AG20443 (cell line): ENCODE results near the gene GRM5.
"Not testable (repeated sequence)": the region's sequence is repeated elsewhere in the genome, so short reads cannot be mapped to it uniquely, and the experiment has no call there.

Source experiments
- DNase-seq: peaks from one replicate; pipeline ENCODE4 v3.0.0; 2012; ENCODE audit warnings: low spot score, mixed read lengths

Gene GRM5

GRCh38 chr11:88835709-88836108, 230.1 kb downstream of the GRM5 start:
- not testable (repeated sequence) for DNase-seq

DNA sequence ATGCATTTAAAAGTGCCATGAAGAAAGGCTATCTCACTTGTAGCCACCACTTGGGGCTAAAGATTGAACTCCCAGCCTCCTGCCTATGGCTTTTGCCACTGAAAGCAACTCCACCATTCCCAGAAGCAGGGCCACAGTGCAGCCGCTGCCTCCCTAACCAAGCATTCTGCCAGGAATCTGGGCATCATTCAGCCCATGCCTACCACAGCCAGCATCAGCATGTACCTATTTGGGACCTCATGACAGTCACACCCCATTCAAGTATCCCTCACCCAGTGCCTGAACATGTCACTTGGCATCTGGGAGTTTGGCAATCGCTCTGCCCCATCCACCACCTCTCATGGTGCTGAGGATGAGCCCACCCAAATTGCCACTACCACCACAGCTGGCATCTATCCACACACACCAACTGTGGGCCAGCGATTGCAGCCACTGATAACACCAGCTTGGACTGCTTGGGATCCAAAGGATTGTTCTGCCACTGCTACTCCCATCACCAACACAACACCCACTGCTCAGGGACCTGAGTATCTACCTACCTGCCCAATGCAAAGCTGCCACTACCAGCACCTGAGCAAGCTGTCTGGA, 234.4 kb downstream of the GRM5 start:
- DNase-seq: no peak

- DNase-seq: no peak
Observed at GRCh38 chr11:88827018-88827676, 238.6 kb downstream of the GRM5 start.

DNA sequence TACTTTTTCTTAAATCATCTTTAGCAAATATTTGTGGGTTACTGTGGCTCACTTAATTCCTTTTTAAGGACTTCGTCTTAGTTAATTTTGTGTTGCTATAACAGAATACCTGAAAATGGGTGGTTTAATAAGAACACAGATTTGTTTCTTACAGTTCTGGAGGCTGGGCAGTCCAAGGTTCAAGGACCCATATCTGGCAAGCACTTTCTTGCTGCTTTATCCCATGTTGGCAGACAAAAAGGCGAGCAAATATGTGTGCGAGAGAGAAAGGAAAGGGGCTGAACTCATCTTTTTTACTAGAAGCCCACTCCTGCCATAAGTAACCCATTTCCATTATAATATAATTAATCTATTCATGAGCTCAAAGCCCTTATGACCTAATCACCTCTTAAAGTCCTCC, 246.2 kb downstream of the GRM5 start:
- DNase-seq: no peak

- DNase-seq: no peak
Observed at GRCh38 chr11:88818978-88819377, 246.8 kb downstream of the GRM5 start.

DNA sequence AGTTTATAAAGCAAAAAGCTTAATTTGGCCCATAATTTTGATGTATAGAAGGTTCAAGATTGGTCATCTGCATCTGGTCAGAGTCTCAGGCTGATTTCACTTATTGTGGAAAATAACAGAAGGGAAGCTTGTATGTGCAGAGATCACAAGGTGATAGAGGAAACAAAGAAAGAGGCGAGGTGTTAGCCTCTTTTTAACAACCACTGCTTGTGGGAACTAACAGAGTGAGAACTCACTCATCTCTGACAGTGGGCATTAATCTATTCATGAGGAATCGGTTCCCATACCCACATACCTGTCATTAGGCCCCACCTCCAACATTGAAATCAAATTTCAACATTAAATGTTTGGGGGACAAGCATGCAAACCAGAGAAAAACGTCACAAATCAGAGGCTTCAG, 250.3 kb downstream of the GRM5 start:
- DNase-seq: no peak

GRCh38 chr11:88814076-88814475, 251.7 kb downstream of the GRM5 start:
- no peak for DNase-seq

GRCh38 chr11:88813233-88813915, 252.4 kb downstream of the GRM5 start:
- no peak for DNase-seq

- DNase-seq: no peak
Observed at GRCh38 chr11:88810420-88811097, 255.2 kb downstream of the GRM5 start.

- DNase-seq: no peak
Observed at GRCh38 chr11:88809126-88809525, 256.7 kb downstream of the GRM5 start.

- DNase-seq: no peak
Observed at GRCh38 chr11:88807349-88807748, 258.4 kb downstream of the GRM5 start.

DNA sequence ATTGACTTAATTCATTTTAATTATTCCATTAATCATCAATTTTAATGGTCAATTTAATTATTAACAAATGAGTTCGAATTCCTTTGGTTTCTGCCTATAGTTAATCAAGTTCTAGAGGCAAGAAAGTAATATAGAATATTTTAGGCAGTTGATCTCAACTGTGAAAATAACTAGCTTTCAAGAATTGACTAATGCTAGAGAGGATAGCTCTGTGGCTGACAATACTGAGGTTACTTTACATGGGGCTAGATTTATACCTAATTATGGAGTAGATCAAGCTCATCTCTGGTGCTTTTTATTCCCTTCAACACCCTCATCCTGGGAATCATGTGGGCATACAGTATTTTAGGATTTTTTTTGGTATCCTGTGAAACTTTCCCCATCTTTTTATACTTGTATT, 259.4 kb downstream of the GRM5 start:
- DNase-seq: no peak

GRCh38 chr11:88801484-88802123, 264.2 kb downstream of the GRM5 start:
- no peak for DNase-seq

- DNase-seq: no peak
Observed at GRCh38 chr11:88799771-88800500, 265.8 kb downstream of the GRM5 start.

- no peak for DNase-seq
Observed at GRCh38 chr11:88790182-88790581, 275.6 kb downstream of the GRM5 start.

DNA sequence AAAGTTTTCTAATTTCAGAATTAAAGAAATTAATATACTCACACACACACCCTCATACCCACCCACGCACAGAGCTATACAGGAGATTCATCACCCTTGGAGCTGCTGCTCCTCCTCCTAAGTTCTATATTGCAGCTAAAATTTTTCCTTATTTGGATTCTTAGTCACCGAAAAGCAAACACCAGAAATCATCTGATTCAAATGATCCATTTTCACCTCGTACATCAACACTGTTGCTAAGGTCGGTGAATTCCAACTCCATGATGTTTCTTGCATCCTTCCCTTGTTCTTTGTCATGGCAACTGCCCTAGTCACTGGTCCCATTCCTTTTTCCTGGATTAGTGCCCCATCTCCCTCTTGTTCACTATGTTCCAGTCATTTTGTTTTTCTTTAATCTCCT, 286.2 kb downstream of the GRM5 start:
- DNase-seq: peak; percentile 66

- no peak for DNase-seq
Observed at GRCh38 chr11:88770475-88771079, 295.2 kb downstream of the GRM5 start.

DNA sequence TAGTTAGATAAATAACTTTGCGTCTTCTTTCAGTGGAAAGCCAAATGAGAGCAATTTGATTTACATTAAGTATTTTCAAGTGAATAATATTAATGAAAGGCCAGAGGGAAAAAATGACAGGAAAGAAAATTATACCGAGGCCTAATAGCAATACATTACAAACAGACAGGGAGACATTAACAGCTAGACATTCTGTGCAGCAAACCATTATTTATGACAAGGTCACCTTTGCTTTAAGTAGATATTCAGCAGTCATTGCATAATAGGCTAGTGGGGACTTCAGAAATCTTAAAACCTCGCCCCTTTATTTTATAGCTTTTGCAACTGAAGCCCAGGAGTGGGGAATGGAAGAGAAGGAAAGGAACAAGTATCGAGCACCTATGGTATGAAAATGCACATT, 321.6 kb downstream of the GRM5 start:
- no peak for DNase-seq

DNA sequence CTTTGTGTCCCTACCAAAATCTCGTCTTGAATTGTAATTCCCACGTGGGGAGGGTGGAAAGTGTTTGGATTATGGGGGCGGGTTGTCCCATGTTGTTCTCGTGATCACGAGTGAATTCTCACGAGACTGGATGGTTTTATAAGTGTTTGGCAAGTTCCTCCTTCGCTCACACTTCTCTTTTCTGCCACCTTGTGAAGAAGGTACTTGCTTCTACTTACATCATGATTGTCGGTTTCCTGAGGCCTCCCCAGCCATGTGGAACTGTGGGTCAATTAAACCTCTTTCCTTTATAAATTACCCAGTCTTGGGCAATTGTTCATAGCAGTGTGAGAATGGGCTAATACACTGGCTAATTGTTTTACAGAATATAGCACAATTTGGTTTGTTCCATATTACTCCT, 326.3 kb downstream of the GRM5 start:
- no peak for DNase-seq

DNA sequence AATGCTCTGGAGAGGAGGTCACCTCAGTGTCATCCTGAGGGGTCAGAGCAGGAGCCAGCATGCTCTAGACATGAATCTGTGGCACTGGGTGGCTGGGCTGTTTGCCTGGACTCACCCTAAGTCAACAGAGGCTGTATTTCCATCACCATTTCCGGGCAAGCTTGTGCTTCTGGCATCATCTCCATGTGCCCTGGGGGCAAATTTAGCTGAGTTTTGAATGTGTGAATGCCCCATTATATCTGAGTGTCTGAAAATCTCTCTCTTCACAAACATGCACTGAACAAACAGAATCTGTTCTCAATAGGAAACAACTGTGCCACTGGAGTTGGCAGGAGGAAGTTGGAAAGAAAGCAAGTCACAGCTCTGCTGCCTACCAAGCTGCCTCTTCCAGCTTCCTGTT, 356.2 kb downstream of the GRM5 start:
- no peak for DNase-seq

GRCh38 chr11:88704485-88704884, 361.3 kb downstream of the GRM5 start:
- DNase-seq: no peak
